Sigmoid colon (tissue), 4 donors: Measurements from ENCODE around the gene SPATA31D1.

Source experiments
- CTCF ChIP-seq, 4 experiments: fragments of 450-650 bp in 3 of 4; fragments of 200-600 bp in 1 of 4; IDR thresholded peaks; one replicate each; pipeline ENCODE4 v1.5.1; 2016 to 2019; ENCODE audit warnings: antibody characterized with exemption in 4 of 4, mild to moderate bottlenecking in 3 of 4, moderate library complexity in 2 of 4
- POLR2A ChIP-seq, 2 donors: fragments of 450-650 bp; IDR thresholded peaks; one replicate each; pipeline ENCODE4 v1.6.1; 2016; ENCODE audit warnings: antibody characterized with exemption in 2 of 2, mild to moderate bottlenecking in 2 of 2, moderate library complexity in 2 of 2
- POLR2AphosphoS5 ChIP-seq, 4 donors: sonication (generic); formaldehyde crosslinking; IDR thresholded peaks; one replicate each; pipeline ENCODE4 v1.6.1; 2017; ENCODE audit warnings: antibody characterized with exemption in 4 of 4

DNA sequence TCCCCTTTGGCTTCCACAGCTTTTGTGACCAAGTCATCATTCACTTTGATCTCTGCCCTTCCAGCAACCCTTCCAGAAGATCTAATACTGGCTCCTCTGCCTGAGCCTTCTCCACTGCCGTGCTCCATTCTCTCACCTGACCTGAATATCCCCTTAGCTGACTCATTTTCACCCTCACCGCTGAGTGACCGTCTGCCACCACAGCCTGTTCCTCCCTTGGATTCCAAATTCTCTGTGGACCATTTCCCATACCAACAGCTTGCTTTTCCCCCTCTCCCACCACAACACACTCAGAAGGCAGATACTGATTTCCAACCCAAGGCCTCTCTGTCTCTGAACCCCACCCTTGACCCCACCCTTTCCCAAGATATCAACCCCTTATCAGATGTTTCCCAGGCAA lies 20.5 kb upstream of the SPATA31D1 start:
- no peak for TF ChIP-seq POLR2AphosphoS5 (IDR thresholded peaks at IDR 0.05)
- TF ChIP-seq POLR2A (IDR thresholded peaks at IDR 0.05) = no peak
- no peak for TF ChIP-seq CTCF (IDR thresholded peaks at IDR 0.05)
